HS-5 (cell line): ENCODE data around the gene USH1G.

Experiments
- DNase-seq: peaks from one replicate; pipeline ENCODE4 v3.0.0-alpha.2; 2012; ENCODE audit warnings: low read depth

USH1G gene

GRCh38 chr17:74903671-74904070 lies 19.4 kb downstream of the USH1G start:
- no peak for DNase-seq

GRCh38 chr17:74903034-74903433 lies 20.0 kb downstream of the USH1G start:
- no peak for DNase-seq

GRCh38 chr17:74901353-74902135 lies 21.5 kb downstream of the USH1G start:
- DNase-seq: no peak

- DNase-seq: no peak
These were observed 22.8 kb downstream of the USH1G start for GRCh38 chr17:74900208-74900607.

GRCh38 chr17:74898376-74898946 lies 24.6 kb downstream of the USH1G start:
- DNase-seq: no peak

GRCh38 chr17:74893936-74894671 lies 29.0 kb downstream of the USH1G start:
- DNase-seq: no peak

GRCh38 chr17:74892974-74893911 lies 29.8 kb downstream of the USH1G start, which contains the start of gene FADS6:
TSS of gene FADS6 (minus strand) at chr17:74893633. CDS start at chr17:74893595, 38 bp downstream.
- DNase-seq: no peak

GRCh38 chr17:74892013-74892841 lies 30.8 kb downstream of the USH1G start:
- DNase-seq: no peak

GRCh38 chr17:74890554-74890953 lies 32.5 kb downstream of the USH1G start:
- no peak for DNase-seq

- DNase-seq: no peak
These were observed 34.6 kb downstream of the USH1G start for GRCh38 chr17:74888469-74888868.

GRCh38 chr17:74883241-74883745 lies 39.8 kb downstream of the USH1G start:
- DNase-seq: no peak

- no peak for DNase-seq
These were observed 40.4 kb downstream of the USH1G start for GRCh38 chr17:74882517-74883240.

GRCh38 chr17:74881073-74881472 lies 42.0 kb downstream of the USH1G start:
- DNase-seq: no peak

GRCh38 chr17:74879308-74879707 lies 43.7 kb downstream of the USH1G start:
- DNase-seq: no peak

GRCh38 chr17:74878658-74879057 lies 44.4 kb downstream of the USH1G start:
- no peak for DNase-seq

- no peak for DNase-seq
These were observed 45.2 kb downstream of the USH1G start for GRCh38 chr17:74877592-74878548.

- DNase-seq: no peak
These were observed 47.0 kb downstream of the USH1G start for GRCh38 chr17:74875977-74876593.
